ENCODE results near the gene ZNF664. TPM values are rescaled to one million over a fixed set of nuclear protein-coding genes. Genes with fewer than 3 reads are reported as not detected.

ZNF664 gene
- polyA plus RNA-seq, 3 donors, result 1.5 to 20.9 (median 2.7) TPM

- Mint-ChIP-seq H3K36me3 (peaks cover 19 to 22% of the 10 kb centered on the region in 2 donors), H3K27ac (no peak overlapping the region), H3K27me3 (ENCODE audit: low read depth in 3 of 3) (no peaks in the 10 kb centered on the region), H3K4me3 (no peak overlapping the region), H3K4me1 (peaks cover 5% of the 10 kb centered on the region), H3K9me3 (no peaks in the 10 kb centered on the region)
- peaks cover 12 to 29% of the 10 kb centered on the region in 2 donors for H3K36me3 ChIP-seq (replicated peaks in 1 of 2; ENCODE audit: control insufficient read depth in 1 of 2, insufficient read depth in 2 of 2, low read length in 2 of 2)
- no peak overlapping the region for H3K27ac ChIP-seq (ENCODE audit: low read depth in 1 of 2, low read length in 2 of 2)
- H4K20me1 ChIP-seq (ENCODE audit: insufficient read depth, low read length), result no peaks in the 10 kb centered on the region
- no peak overlapping the region for H3K9ac ChIP-seq (ENCODE audit: insufficient read depth, low read length, poor library complexity, severe bottlenecking)
- no peak overlapping the region for H2AFZ ChIP-seq (ENCODE audit: insufficient read depth, low read depth, low read length, poor library complexity, severe bottlenecking)
- no peak for TF ChIP-seq CTCF (IDR thresholded peaks at IDR 0.05)
- H3K4me1 ChIP-seq (ENCODE audit: control insufficient read depth in 1 of 2, insufficient read depth in 2 of 2, low read length in 2 of 2), result peaks cover under 1 to 3% of the 10 kb centered on the region in 2 donors
- WGBS (ENCODE audit: insufficient coverage), result 56% methylated on average over 6 of the region's 7 CpGs
- no peaks in the 10 kb centered on the region for H3K79me2 ChIP-seq (ENCODE audit: insufficient read depth, low read length)
- H3K4me3 ChIP-seq (replicated peaks in 1 of 3; ENCODE audit: low read depth in 2 of 3, low read length in 3 of 3), result no peak overlapping the region
- no peaks in the 10 kb centered on the region for H3K9me3 ChIP-seq (replicated peaks in 1 of 2; ENCODE audit: control insufficient read depth in 1 of 2, insufficient read depth in 1 of 2, low read length in 2 of 2)
- no peak for DNase-seq
- no peaks in the 10 kb centered on the region for H3K27me3 ChIP-seq (ENCODE audit: control insufficient read depth in 2 of 2, insufficient read depth in 2 of 2, low read length in 2 of 2)
- intact Hi-C loops (cut with micrococcal nuclease), result no loop called here
- H3K4me2 ChIP-seq (replicated peaks; ENCODE audit: extremely low read depth, low read length, poor library complexity, severe bottlenecking), result no peak overlapping the region
Measured at GRCh38 chr12:124013073-124013472, 40.1 kb downstream of the ZNF664 start.

DNA sequence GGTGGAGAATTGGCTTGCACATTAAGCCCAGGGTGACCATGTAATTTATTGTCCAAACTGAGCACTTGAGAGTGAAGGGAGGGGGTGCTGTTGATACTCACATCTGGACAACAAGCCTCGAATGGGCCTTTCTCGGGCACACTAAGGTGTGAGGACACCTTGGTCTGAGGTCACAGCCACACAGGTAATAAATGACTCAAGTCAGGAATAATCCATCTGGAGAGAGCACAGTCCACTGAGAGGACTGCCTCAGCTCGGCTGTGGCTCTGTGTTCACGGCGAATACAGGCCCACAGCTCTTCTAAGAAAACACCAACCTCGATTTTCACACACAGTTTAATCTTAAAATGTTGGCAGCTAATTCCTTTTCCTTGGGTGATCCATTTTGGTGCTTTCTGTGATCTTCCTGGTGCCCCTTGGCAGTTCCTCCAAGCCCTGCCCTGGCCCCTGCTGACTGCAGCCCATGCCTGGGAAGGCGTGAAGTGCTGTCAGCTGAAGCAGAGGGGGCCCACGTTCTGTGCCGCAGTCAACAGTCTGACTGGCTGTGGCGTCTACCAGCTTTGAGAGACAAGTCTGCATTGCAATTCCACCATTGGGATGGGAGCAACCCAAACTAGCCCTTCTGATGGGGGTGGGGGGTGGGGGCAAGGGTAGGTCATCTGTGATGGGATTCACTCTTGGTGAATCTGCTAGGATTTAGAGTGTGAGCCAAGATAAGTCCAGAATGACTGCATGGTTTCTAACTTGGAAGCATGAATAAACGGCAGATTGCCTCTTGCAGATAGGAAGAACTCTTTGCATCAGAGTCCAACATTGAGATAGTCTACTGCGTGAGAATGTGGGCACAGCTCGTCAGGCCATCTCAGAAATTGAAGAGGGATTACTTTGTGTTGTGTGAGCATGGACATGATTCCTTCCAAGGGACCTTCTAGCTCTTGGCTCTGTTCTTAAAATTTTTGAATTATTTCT is 42.8 kb downstream of the ZNF664 start:
- Histone ChIP-seq H3K9me3 (replicated peaks in 1 of 2; ENCODE audit: control insufficient read depth in 1 of 2, insufficient read depth in 1 of 2, low read length in 2 of 2) (no peaks in the 10 kb centered on the region), H2AFZ (ENCODE audit: insufficient read depth, low read depth, low read length, poor library complexity, severe bottlenecking) (no peak overlapping the region), H3K27ac (ENCODE audit: low read depth in 1 of 2, low read length in 2 of 2) (no peak overlapping the region), H3K27me3 (ENCODE audit: control insufficient read depth in 2 of 2, insufficient read depth in 2 of 2, low read length in 2 of 2) (no peaks in the 10 kb centered on the region), H3K4me2 (replicated peaks; ENCODE audit: extremely low read depth, low read length, poor library complexity, severe bottlenecking) (no peak overlapping the region), H3K36me3 (replicated peaks in 1 of 2; ENCODE audit: control insufficient read depth in 1 of 2, insufficient read depth in 2 of 2, low read length in 2 of 2) (peaks cover 12 to 24% of the 10 kb centered on the region in 2 donors), H3K9ac (ENCODE audit: insufficient read depth, low read length, poor library complexity, severe bottlenecking) (no peak overlapping the region), H3K79me2 (ENCODE audit: insufficient read depth, low read length) (no peaks in the 10 kb centered on the region), H3K4me1 (ENCODE audit: control insufficient read depth in 1 of 2, insufficient read depth in 2 of 2, low read length in 2 of 2) (no peaks in the 10 kb centered on the region), H3K4me3 (replicated peaks in 1 of 3; ENCODE audit: low read depth in 2 of 3, low read length in 3 of 3) (no peak overlapping the region), H4K20me1 (ENCODE audit: insufficient read depth, low read length) (no peaks in the 10 kb centered on the region)
- TF ChIP-seq CTCF (IDR thresholded peaks at IDR 0.05), result no peak
- Mint-ChIP-seq H3K27me3 (ENCODE audit: low read depth in 3 of 3) (no peaks in the 10 kb centered on the region), H3K9me3 (no peaks in the 10 kb centered on the region), H3K4me1 (peaks cover 3% of the 10 kb centered on the region), H3K36me3 (peaks cover 15 to 20% of the 10 kb centered on the region in 2 donors), H3K27ac (no peak overlapping the region), H3K4me3 (no peak overlapping the region)
- intact Hi-C loops (cut with micrococcal nuclease), result no loop called here
- DNase-seq, result no peak
- WGBS (ENCODE audit: insufficient coverage), result 98% methylated on average over 10 of the region's 13 CpGs
